ENCODE data around the gene CALU.

DNA sequence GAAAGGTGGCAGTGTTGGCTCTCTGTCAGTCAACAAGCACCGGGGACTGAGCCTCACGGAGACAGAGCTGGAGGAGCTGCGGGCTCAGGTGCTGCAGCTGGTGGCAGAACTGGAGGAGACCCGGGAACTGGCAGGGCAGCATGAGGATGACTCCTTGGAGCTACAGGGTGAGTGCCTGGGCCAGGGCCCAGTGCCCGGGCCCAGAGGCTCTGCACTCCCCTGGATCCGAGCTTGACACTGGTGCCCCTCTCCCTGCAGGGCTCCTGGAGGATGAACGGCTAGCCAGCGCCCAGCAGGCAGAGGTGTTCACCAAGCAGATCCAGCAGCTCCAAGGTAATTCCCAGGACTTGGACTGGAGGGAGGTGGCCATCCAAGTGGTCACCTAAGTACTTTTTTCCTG, 55.3 kb downstream of the CALU start:
- TF ChIP-seq L3MBTL2 (conservative IDR thresholded peaks at IDR 0.05) (no peak), FOXA1 (IDR thresholded peaks at IDR 0.05) (no peak), TARDBP (IDR thresholded peaks at IDR 0.05) (no peak)
